ENCODE data around the gene SPANXN4.

The SPANXN4 gene

DNA sequence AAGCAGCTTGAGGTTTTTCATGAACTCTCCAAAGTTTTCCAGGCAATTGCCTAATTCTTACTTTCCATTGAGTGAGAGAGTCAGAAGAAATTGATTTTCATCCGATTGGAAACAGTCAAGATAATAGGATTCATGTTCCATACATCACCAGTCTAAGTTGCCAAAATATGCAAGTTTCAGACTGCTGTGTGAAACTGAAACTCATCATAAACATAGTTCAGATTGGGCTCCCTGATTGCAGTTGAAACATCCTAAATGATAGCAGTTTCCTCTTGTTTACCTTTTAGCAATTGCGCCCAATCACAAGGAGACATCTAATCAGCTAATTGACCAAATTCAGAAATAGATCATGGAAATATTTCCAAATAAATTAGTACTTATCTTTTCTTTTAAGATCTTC is 56.8 kb downstream of the SPANXN4 start:
- ChIA-PET POLR2A (ENCODE audit: low non-redundant PET) (no interaction called here), CTCF (no interaction called here)

More for the DNA sequence above, 56.8 kb downstream of the SPANXN4 start:
- DNase-seq (ENCODE audit: low spot score) = no peak
- TF ChIP-seq, protein P1, sequence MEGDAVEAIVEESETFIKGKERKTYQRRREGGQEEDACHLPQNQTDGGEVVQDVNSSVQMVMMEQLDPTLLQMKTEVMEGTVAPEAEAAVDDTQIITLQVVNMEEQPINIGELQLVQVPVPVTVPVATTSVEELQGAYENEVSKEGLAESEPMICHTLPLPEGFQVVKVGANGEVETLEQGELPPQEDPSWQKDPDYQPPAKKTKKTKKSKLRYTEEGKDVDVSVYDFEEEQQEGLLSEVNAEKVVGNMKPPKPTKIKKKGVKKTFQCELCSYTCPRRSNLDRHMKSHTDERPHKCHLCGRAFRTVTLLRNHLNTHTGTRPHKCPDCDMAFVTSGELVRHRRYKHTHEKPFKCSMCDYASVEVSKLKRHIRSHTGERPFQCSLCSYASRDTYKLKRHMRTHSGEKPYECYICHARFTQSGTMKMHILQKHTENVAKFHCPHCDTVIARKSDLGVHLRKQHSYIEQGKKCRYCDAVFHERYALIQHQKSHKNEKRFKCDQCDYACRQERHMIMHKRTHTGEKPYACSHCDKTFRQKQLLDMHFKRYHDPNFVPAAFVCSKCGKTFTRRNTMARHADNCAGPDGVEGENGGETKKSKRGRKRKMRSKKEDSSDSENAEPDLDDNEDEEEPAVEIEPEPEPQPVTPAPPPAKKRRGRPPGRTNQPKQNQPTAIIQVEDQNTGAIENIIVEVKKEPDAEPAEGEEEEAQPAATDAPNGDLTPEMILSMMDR (conservative IDR thresholded peaks at IDR 0.05; ENCODE audit: low read depth) = no peak
- H3K27ac ChIP-seq = no peak overlapping the region

Data from RWPE1 (cell line).